Activated CD4-positive, alpha-beta memory T cell treated with anti-CD3 and anti-CD28 coated beads for 36 hours (primary cell): ENCODE data around the gene C1orf198. TPM values are rescaled to one million over a fixed set of nuclear protein-coding genes. Genes with fewer than 3 reads are reported as not detected.

ENCODE experiments used
- CTCF ChIA-PET: fragments of 350-600 bp; sonication (Branson Sonifier 250); formaldehyde crosslinking; loops from one replicate; lab custom pipeline; 2021; ENCODE audit warnings: antibody characterized with exemption, inconsistent platforms; lab: Charles Lee
- POLR2A ChIA-PET: fragments of 350-600 bp; sonication (Branson Sonifier 250); formaldehyde crosslinking; loops from one replicate; lab custom pipeline; 2021; ENCODE audit warnings: antibody characterized with exemption; lab: Charles Lee
- DNase-seq: peaks from one replicate; pipeline ENCODE4 v3.0.0-alpha.2; 2020
- H3K27ac Mint-ChIP-seq: one replicate; pipeline ENCODE4 v1.8.0; 2021; ENCODE audit warnings: mixed read lengths
- H3K27me3 Mint-ChIP-seq: one replicate; pipeline ENCODE4 v1.8.0; 2021; ENCODE audit warnings: mixed read lengths
- H3K36me3 Mint-ChIP-seq: one replicate; pipeline ENCODE4 v1.8.0; 2021; ENCODE audit warnings: mixed read lengths
- H3K4me1 Mint-ChIP-seq: one replicate; pipeline ENCODE4 v1.8.0; 2021; ENCODE audit warnings: low read depth, mixed read lengths
- H3K4me3 Mint-ChIP-seq: one replicate; pipeline ENCODE4 v1.8.0; 2021; ENCODE audit warnings: mild to moderate bottlenecking, mixed read lengths
- H3K9me3 Mint-ChIP-seq: one replicate; pipeline ENCODE4 v1.8.0; 2021; ENCODE audit warnings: mixed read lengths
- intact Hi-C: fragments of 100-400 bp; cut with micrococcal nuclease; formaldehyde crosslinking; loops from one replicate; pipeline ENCODE4 v1.15.1; 2023
- total RNA-seq, 2 experiments: library from RNA; stranded (reverse); gene quantifications; one replicate each; pipeline ENCODE4 v1.2.3, GENCODE V29; 2021

C1orf198 gene
- total RNA-seq, 2 experiments from 2014 or later, result 6.4 to 7.2 TPM

- no peak overlapping the region for H3K27ac Mint-ChIP-seq
- no peaks in the 10 kb centered on the region for H3K9me3 Mint-ChIP-seq
- intact Hi-C loops, result no loop called here
- no peaks in the 10 kb centered on the region for H3K36me3 Mint-ChIP-seq
- H3K4me3 Mint-ChIP-seq, result no peak overlapping the region
- ChIA-PET POLR2A (no interaction called here), CTCF (no interaction called here)
- H3K27me3 Mint-ChIP-seq, result peaks cover under 1% of the 10 kb centered on the region
- DNase-seq, result no peak
- H3K4me1 Mint-ChIP-seq, result no peaks in the 10 kb centered on the region
These were observed 43.2 kb downstream of the C1orf198 start for GRCh38 chr1:230824919-230825721.

- CTCF ChIA-PET, result no interaction called here
- no peak overlapping the region for H3K4me3 Mint-ChIP-seq
- intact Hi-C loops, result no loop called here
These were observed 43.8 kb downstream of the C1orf198 start for GRCh38 chr1:230824551-230824918.

GRCh38 chr1:230823931-230824381, 44.4 kb downstream of the C1orf198 start:
- H3K4me1 Mint-ChIP-seq, result no peaks in the 10 kb centered on the region

More at GRCh38 chr1:230824551-230824918, 43.8 kb downstream of the C1orf198 start:
- no peak overlapping the region for H3K27ac Mint-ChIP-seq
- H3K36me3 Mint-ChIP-seq, result no peaks in the 10 kb centered on the region
- POLR2A ChIA-PET, result no interaction called here
- H3K27me3 Mint-ChIP-seq, result peaks cover 1% of the 10 kb centered on the region
- no peak for DNase-seq
- H3K9me3 Mint-ChIP-seq, result no peaks in the 10 kb centered on the region
- H3K4me1 Mint-ChIP-seq, result no peaks in the 10 kb centered on the region

GRCh38 chr1:230823426-230823825, 44.9 kb downstream of the C1orf198 start:
- Mint-ChIP-seq H3K36me3 (no peaks in the 10 kb centered on the region), H3K27me3 (peaks cover 1% of the 10 kb centered on the region), H3K4me1 (no peaks in the 10 kb centered on the region), H3K4me3 (no peak overlapping the region), H3K9me3 (no peaks in the 10 kb centered on the region), H3K27ac (no peak overlapping the region)
- no peak for DNase-seq
- CTCF ChIA-PET, result no interaction called here
- POLR2A ChIA-PET, result no interaction called here
- intact Hi-C loops, result no loop called here

More at GRCh38 chr1:230823931-230824381, 44.4 kb downstream of the C1orf198 start:
- intact Hi-C loops, result no loop called here
- no peaks in the 10 kb centered on the region for H3K9me3 Mint-ChIP-seq
- no peak for DNase-seq
- no peaks in the 10 kb centered on the region for H3K36me3 Mint-ChIP-seq
- ChIA-PET CTCF (no interaction called here), POLR2A (no interaction called here)
- H3K27ac Mint-ChIP-seq, result no peak overlapping the region
- no peak overlapping the region for H3K4me3 Mint-ChIP-seq
- H3K27me3 Mint-ChIP-seq, result peaks cover 1% of the 10 kb centered on the region

- no peaks in the 10 kb centered on the region for H3K36me3 Mint-ChIP-seq
- DNase-seq, result no peak
These were observed 46.2 kb downstream of the C1orf198 start for GRCh38 chr1:230822092-230822581.

GRCh38 chr1:230821346-230821745, 47.0 kb downstream of the C1orf198 start:
- Mint-ChIP-seq H3K27me3 (peaks cover 5% of the 10 kb centered on the region), H3K4me3 (no peak overlapping the region), H3K9me3 (no peaks in the 10 kb centered on the region), H3K36me3 (no peaks in the 10 kb centered on the region), H3K4me1 (no peaks in the 10 kb centered on the region), H3K27ac (no peak overlapping the region)
- ChIA-PET POLR2A (no interaction called here), CTCF (no interaction called here)
- intact Hi-C loops, result no loop called here
- DNase-seq, result no peak

More at GRCh38 chr1:230822092-230822581, 46.2 kb downstream of the C1orf198 start:
- H3K4me1 Mint-ChIP-seq, result no peaks in the 10 kb centered on the region
- POLR2A ChIA-PET, result no interaction called here
- H3K27me3 Mint-ChIP-seq, result peaks cover 4% of the 10 kb centered on the region
- CTCF ChIA-PET, result no interaction called here
- intact Hi-C loops, result no loop called here
- H3K27ac Mint-ChIP-seq, result no peak overlapping the region
- H3K9me3 Mint-ChIP-seq, result no peaks in the 10 kb centered on the region
- no peak overlapping the region for H3K4me3 Mint-ChIP-seq

- intact Hi-C loops, result no loop called here
- Mint-ChIP-seq H3K9me3 (no peaks in the 10 kb centered on the region), H3K27me3 (peaks cover 7% of the 10 kb centered on the region)
These were observed 47.8 kb downstream of the C1orf198 start for GRCh38 chr1:230820568-230820967.

GRCh38 chr1:230819976-230820375, 48.3 kb downstream of the C1orf198 start:
- POLR2A ChIA-PET, result no interaction called here
- no peaks in the 10 kb centered on the region for H3K9me3 Mint-ChIP-seq
- no peaks in the 10 kb centered on the region for H3K36me3 Mint-ChIP-seq
- CTCF ChIA-PET, result no interaction called here
- no peaks in the 10 kb centered on the region for H3K4me1 Mint-ChIP-seq
- H3K27me3 Mint-ChIP-seq, result peaks cover 13% of the 10 kb centered on the region
- DNase-seq, result no peak
- intact Hi-C loops, result no loop called here
- H3K27ac Mint-ChIP-seq, result no peak overlapping the region
- H3K4me3 Mint-ChIP-seq, result no peak overlapping the region

More at GRCh38 chr1:230820568-230820967, 47.8 kb downstream of the C1orf198 start:
- H3K36me3 Mint-ChIP-seq, result no peaks in the 10 kb centered on the region
- no peak for DNase-seq
- no peak overlapping the region for H3K27ac Mint-ChIP-seq
- POLR2A ChIA-PET, result no interaction called here
- H3K4me3 Mint-ChIP-seq, result no peak overlapping the region
- H3K4me1 Mint-ChIP-seq, result no peaks in the 10 kb centered on the region
- CTCF ChIA-PET, result no interaction called here

GRCh38 chr1:230818901-230819300, 49.4 kb downstream of the C1orf198 start:
- H3K36me3 Mint-ChIP-seq, result no peaks in the 10 kb centered on the region
- no peak for DNase-seq
- peaks cover 1% of the 10 kb centered on the region for H3K9me3 Mint-ChIP-seq
- no peaks in the 10 kb centered on the region for H3K4me1 Mint-ChIP-seq
- no peak overlapping the region for H3K4me3 Mint-ChIP-seq
- intact Hi-C loops, result no loop called here
- H3K27ac Mint-ChIP-seq, result no peak overlapping the region
- CTCF ChIA-PET, result no interaction called here
- peaks cover 13% of the 10 kb centered on the region for H3K27me3 Mint-ChIP-seq
- POLR2A ChIA-PET, result no interaction called here

GRCh38 chr1:230818367-230818766, 50.0 kb downstream of the C1orf198 start:
- Mint-ChIP-seq H3K27me3 (peaks cover 13% of the 10 kb centered on the region), H3K27ac (no peak overlapping the region), H3K9me3 (peaks cover 6% of the 10 kb centered on the region), H3K36me3 (no peaks in the 10 kb centered on the region), H3K4me1 (no peaks in the 10 kb centered on the region), H3K4me3 (no peak overlapping the region)
- POLR2A ChIA-PET, result no interaction called here
- CTCF ChIA-PET, result no interaction called here
- DNase-seq, result no peak
- intact Hi-C loops, result no loop called here

GRCh38 chr1:230816018-230816417, 52.3 kb downstream of the C1orf198 start:
- no peak for DNase-seq
- peaks cover 22% of the 10 kb centered on the region for H3K9me3 Mint-ChIP-seq
- no peak overlapping the region for H3K4me3 Mint-ChIP-seq
- CTCF ChIA-PET, result no interaction called here
- POLR2A ChIA-PET, result no interaction called here
- H3K27ac Mint-ChIP-seq, result no peak overlapping the region
- intact Hi-C loops, result no loop called here
- H3K36me3 Mint-ChIP-seq, result peaks cover 3% of the 10 kb centered on the region
- H3K27me3 Mint-ChIP-seq, result peaks cover 15% of the 10 kb centered on the region
- no peaks in the 10 kb centered on the region for H3K4me1 Mint-ChIP-seq

- no peak overlapping the region for H3K27ac Mint-ChIP-seq
- H3K9me3 Mint-ChIP-seq, result peaks cover 22% of the 10 kb centered on the region
- ChIA-PET CTCF (no interaction called here), POLR2A (no interaction called here)
- peaks cover 14% of the 10 kb centered on the region for H3K27me3 Mint-ChIP-seq
- DNase-seq, result no peak
- intact Hi-C loops, result no loop called here
- H3K4me3 Mint-ChIP-seq, result no peak overlapping the region
- H3K36me3 Mint-ChIP-seq, result peaks cover 3% of the 10 kb centered on the region
- H3K4me1 Mint-ChIP-seq, result no peaks in the 10 kb centered on the region
These were observed 53.2 kb downstream of the C1orf198 start for GRCh38 chr1:230814949-230815692.
